SKM-1 treated with dmso at 0.1 percent for 144 hours (cell line): Measurements from ENCODE around the gene DGCR6L.
A peak's percentile ranks its signal among the peaks of the same experiment; 100 is the strongest.
"Not testable (repeated sequence)": the region's sequence is repeated elsewhere in the genome, so short reads cannot be mapped to it uniquely, and the experiment has no call there.

Experiments
- DNase-seq: peaks from one replicate; lab custom pipeline; 2025; ENCODE audit not compliant: unreplicated experiment; lab: John Stamatoyannopoulos, UW

The DGCR6L gene

DNA sequence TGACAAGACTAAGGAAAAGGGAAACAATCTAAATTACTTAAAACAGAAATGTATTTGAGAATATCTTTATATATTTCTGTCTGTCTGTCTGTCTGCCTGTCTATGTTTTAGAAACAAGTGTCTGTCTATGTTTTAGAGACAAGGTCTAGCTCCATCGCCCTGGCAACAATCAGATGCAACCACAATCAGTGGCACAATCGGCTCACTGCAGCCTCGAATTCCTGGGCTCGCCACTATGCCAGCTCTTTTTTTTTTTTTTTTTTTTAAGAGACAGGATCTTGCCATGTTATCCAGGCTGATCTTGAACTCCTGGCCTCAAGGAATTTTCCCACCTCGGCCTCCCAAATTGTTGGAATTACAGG lies 8.7 kb upstream of the DGCR6L start:
- DNase-seq = not testable (repeated sequence)

DNA sequence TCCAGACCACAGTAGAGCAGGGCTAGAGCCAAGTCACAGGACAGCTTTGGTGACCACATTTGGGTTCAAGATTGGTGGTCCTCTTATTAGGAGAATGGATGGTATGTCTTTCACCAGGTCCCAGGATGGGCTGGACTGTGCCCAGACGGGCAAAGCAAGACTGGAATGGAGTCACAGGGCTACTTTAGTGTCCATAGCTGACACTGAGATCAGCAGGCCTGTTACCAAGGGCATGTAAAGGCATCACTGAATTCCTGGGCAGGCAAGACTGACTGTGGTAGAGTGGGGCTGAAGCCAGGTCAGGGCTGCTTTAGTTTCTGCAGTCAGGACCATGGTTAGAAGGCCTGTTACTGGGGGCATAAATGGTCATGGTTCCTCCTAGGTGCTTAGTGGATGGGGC lies 6.1 kb upstream of the DGCR6L start:
- not testable (repeated sequence) for DNase-seq

DNA sequence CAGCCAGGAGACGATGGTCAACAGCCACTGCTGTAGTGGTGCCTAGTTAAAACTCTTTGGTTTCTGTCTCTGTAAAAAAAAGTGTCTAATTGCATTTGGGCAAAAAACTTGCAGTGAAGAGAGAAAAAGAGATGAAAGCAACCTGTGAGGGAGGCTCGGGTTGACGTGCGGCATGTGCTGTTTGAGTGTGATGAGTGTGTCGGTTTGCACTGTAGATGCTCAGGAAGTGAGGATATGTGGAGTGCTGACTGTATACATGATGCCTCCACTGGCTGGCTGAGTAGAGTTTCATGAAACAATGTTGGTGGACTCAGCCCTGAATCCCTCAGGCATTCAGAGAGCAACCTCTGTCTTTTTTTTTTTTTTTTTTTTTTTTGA lies 4.3 kb upstream of the DGCR6L start:
- no peak for DNase-seq

DNA sequence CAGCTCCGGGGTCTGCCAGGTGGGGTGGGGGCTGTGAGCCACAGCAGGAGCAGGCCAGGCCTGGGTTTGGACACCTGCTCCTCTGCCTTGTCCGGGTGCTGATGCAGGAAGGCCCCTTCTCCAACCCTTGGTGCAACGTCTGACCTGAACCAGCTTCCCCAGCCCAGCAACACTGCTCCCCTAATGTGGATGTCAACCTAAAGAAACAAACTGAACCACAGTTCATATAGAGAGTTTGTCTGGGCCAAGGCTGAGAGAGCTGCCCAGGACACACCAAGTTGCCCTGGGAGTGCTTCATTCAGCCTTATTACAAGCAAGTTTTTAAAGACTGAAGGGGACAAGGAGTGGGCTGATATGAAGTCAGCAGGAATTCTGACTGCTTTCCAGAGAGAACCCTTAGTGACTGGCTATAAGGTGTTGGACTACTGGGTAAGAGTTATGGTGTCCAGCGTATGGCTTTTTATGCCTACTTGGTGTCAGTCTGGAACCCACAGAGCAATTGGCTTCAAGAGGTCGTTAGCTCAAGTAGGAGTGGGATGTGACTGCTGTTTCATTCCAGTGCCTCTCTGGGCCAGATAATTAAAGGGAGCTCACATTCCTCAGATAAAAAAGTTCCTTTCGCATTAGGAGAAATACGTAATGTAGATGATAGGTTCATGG lies 1.8 kb upstream of the DGCR6L start:
- DNase-seq = not testable (repeated sequence)

DNA sequence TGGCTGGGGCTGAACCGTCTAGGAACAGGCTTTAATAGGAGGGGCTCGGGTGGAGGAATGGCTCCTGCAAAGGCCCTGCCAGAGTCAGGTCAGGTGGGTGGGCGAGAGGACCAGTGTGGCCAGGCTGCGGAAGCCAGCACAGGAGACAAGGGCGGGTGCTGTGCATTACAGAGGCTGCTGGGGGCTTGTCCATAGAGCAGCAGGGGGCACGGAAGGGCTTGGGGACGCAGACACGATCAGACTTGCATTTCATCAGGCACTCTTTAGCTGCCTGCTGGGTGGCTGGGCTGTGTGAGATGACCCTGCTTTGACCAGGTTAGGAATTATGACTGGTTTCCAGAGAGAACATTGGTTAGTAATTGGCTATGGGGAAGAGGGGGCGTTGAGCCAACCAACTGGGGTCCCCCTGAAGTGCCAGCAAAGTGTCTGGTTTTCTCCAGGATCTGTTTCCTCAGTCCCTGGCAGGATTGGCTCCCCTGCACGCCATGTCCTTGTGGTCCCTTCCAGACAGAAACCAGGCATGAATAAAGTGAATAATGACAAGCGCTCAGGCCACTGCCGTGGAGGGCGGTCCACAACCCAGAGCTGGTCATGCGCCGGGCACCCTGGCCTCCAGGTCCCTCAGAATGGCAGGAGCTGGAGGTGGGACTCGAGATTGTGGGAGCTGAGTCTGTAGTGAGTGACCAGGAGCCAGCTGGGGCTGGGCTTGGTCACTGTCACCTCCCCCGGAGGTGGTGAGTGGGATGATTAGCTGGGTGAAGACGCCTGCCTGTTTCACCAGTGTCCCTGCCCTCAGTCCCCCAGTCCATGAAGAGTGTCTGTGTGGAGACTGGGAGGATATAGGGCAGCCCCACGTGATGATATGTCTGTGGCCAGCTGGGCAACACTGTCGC lies 1.0 kb upstream of the DGCR6L start:
- DNase-seq = not testable (repeated sequence)

DNA sequence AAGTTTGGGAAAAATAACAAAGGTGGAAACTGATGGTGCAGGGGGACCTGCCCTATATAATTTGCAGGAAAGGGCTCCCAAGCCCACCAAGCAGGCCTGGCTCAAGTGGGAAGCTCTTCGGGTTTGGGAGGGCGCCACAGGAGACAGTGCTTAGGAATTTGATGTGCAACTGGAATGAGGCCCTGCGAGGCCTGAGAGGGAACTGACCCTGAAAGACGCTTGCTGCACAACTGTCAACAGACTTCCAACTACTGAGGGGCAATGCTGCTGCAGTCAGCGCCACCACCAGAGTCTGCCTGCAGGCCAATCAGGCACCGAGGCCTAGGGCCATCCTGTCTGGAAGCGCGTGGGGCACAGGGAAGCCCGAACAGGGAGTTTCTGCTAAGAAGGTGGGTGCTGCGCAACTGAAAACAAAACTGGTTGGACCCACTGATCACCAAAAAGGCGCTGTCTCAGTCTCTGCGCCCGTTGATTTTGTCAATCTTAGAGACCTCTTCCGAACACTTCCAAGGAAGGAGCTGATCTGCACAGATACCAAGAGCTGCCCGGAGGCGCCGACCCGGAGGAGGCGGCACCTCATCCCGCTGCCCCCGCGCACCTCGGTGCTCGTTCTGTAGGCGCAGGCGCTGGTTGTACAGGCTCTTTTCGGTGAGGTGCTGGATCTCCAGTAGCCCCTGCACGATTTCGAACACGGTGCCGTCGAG lies 667 bp downstream of the DGCR6L start:
- DNase-seq = no peak

DNA sequence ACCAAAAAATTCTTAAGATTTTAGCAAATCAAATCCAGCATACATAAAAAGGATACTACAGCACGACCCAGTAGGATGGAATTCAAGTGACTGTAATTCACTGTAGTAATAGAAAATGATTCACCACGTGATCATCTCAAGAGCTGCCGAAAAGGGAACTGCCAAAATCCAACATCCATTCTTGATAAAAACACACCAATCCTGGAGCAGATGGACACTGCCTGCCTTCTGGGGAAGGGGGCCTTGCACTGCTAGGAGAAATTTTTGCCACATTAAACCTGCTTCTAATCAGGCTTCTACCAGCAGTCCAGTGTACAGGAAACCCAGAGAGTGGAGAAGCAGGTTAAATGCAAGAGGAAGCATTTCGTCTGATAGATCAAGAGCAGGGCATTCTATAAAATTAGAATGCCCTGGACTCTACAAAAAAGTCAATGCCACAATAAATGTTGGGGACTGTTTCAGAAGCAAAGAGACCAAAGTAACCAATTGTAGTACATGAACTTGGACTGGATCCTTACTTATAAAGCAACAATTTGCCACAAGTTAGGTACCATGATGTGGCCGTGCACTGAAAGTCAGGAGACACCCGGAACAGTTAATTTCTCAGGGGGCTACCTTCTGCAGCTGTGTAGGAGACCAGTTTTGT lies 1.7 kb downstream of the DGCR6L start:
- not testable (repeated sequence) for DNase-seq

DNA sequence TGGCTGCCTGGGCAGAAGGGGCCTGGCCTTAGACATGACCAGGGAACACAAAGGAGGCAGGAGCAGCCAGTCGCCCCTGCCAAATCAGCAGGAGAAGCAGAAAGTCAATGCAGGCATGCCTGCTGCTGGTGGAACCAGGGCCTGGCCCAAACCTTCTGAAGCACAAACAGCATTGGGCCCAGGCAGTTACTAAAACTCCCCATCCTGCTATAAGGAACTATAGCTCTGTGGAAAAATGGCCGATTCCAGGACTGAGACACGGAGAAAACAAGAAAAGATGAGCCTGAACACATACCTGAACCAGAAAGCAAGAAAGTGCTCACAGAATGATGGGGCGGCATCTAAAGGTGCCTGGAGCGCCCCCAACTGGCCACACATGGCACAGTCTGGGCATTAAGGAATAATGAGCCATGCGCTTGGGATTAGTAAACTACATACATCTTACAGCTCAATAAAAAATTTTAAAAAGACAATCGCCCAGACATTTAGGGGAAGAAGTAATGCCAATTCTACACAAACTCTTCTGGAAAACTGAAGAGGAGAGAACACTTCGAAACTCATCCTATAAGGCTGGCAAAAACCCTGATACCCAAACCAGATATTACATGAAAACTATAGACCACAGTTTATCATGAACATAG lies 2.3 kb downstream of the DGCR6L start:
- DNase-seq = peak; percentile 13

DNA sequence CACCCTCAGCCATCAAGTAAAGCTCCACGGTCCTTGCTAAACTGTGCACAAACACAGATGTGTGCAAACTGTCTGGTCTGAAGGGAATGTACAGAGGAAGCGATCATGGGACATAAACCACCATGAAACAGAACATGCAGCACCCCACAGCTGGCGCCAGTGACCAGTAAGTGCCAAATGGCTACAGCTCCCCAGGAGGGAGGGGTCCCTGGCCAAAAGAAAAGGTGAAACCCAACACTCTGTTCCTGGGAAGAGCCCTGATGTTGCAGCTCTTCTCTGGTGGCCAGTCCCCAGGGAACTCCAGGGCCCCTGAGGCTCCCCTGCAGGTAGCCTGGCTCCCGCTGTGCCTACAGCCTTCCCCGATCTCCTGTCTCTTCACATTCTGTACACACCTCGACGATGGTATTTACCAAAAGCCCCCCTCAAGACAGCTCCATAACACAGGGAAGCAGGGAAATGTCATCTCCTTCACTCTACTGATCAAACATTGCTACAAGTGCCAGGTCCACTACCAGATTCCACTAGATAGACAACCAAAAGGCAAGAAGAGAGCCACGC lies 2.9 kb downstream of the DGCR6L start:
- no peak for DNase-seq

DNA sequence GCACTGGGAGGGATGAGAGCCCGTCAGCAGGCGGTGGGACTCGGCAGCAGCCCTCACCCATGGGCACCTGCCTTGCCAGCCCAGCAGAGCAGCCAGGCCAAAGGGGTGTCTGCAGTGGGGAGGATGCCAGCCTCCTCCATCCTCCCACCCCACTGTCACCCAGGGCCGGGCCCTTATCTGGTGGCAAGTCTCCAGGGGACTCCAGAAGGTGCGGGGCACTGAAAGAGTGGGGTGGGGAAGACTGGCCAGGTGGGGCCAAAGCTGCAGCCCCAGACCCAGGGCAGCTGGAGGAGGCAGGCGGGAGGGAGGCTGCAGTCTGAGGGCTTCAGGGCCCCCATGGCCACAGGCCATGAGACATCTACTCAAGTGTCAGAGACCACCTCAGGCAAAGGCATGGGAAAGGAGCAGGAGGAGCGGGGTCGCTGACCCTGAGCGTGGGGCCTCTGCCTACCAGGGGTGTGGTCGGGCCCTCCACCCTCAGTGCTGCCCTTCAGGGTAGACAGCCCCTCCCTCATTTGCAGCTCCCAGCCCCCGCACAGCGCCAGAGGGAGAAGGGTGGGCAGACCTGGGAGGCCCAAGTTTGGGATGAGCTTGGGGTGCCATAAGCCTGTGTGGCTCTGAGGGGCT lies 3.5 kb downstream of the DGCR6L start:
- no peak for DNase-seq

DNA sequence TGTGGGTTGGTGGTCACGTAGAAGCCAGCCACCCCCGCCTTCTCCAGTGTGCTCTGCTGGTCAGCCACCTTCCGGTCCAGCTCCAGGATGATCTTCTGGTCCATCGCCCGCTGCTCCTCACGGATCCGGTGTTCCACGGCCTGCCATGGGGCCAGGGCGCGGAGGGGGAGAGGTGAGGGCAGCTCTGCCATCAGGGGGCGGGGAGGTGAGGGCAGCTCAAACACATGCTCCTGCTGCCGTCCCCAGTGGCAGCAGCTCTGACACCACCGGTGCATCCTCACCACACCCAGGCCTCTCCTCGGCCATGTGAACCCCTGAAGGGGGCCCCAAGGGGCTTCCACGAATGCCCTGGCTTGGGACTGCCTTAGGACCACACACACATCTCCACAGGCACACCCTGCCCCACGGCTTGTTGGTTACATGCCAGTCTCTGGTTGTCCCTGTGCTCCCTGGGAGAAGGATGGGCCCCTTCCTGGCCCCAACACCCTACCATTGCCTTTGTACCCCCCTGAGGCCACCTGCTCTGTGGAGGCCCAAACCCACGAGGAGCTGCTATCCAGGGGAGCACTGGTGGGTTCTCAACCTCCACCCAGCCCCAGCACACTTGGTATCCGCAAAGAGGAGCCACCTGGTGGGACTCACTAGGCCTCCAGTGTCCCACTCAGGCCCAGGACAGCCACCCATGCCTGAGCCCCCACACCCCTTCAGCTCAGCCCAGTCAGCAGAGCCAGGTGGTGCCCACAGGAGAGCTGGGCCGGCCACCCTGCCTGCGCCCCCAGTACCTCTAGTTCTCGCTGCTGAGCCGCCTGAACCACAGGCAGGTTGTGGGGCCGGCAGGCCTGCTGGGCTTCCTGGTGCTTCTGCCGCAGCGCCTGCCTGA lies 4.3 kb downstream of the DGCR6L start:
- DNase-seq = no peak

DNA sequence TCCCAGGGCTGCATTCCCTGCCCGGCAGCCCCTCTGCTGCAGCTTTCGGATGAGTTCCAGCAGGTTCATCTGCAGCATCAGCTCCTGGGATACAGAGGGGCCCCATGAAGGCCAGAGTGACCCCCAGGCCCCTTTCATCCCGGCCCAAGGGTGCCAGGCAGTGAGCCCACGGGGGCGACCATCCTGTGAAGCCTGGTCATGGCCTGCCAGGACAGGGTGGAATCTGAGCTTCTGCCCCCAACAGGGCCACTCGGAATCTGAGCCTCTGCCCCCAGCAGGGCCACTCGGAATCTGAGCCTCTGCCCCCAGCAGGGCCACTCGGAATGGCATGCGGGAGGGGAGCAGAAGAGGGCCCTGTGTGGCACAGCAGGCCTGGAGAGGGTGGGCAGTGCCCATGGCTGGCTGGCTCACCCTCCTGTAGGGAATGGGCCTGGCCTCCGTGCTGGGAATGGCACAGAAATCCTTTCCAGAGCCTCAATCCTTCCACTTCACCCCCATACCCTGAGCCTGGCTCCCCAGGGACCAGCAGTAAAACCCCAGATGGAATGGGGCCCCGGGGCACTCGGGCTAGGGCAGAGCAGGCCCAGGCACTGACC lies 5.0 kb downstream of the DGCR6L start:
- not testable (repeated sequence) for DNase-seq

DNA sequence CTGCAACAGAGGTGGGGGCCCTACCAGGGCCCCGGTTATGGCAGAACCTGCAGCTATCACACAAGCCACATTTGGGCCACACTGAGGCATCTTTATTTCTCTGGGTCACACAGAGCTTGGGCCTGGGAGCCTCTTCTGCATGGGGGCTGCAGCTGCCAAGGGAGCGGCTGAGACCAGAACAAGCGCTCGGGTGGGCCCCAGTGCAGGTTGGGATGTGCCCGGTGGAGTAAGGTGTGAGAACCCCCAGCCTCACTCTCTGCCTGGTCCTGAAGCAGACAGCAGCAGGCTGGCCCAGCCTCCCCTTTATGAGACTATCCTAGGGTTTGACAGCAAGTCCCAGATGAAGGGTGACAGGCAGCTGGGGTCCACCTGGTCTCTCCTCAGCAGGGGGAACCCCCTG lies 5.7 kb downstream of the DGCR6L start:
- DNase-seq = not testable (repeated sequence)

DNA sequence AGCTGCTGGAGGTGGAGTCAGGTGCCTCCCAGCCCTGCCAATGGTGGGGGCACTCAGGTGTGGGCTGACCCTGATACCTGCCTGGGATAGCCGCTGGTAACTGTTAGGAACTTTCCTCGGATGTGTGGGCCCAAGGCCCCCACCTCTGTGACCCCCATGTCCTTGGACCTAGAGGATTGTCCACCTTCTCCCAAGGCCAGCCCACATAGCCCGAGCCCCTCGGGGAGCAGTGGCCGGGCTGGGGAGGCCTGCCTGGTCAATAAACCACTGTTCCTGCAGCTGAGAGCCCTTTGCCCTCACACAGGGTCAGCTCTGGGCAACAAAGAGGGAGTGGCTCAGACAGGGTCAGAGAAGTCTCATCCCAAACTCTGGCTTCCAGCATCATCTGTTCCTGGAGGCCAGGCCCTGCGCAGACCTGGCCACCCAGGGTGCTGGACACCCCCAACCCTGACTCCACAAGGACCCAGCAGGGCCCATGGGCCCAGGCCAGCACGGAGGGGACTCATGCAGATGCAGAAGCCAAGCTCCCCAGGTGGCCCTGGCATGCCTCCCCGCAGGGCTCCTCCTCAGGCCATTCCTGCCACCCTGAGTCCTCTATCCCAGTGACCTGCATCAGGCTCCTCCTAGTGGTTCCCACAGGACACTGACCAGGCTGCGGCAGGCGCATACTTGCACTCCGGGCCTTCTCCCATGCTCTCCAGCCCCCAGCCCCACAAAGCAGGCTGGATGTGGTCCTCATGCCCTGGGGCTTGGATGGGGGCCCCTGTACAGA lies 6.4 kb downstream of the DGCR6L start:
- DNase-seq = not testable (repeated sequence)

DNA sequence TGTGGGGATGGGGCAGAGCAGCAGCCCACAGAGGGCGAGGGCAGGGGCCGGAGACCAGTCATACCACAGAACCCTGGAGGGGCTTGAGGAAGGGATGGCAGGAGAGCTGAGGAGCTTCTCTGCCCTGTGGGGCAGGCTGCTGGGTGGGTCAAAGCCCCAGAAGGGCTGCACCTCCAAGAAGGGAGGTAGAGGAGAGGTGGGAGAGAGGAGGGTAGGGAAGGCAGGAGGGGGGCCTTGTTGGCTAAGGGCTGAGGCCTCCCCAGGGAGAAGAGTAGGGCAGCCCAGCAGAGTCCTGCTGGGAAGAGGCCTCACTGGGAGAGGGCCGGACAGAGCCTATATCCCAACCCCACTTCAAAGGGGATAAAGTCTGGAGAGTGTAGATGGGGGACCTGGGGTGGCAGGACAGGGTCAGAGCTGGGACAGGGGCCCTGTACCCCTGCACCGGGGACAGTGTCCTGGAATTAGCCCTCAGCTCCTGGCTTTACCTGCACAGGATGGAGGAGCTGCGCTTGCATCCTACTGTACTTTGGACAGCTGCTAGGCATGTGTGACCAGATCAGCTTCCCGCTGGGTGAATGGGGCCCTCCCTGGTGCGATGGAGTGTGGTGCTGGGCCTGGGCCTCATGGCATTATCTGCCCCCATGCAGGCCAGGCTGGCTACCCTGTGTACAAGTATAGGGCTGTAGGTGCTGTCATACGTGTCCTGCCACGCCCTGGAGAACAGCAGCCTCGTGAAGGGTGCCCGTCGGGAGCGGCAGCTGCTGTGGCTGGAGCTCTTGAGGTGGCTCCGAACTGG lies 7.3 kb downstream of the DGCR6L start:
- no peak for DNase-seq

DNA sequence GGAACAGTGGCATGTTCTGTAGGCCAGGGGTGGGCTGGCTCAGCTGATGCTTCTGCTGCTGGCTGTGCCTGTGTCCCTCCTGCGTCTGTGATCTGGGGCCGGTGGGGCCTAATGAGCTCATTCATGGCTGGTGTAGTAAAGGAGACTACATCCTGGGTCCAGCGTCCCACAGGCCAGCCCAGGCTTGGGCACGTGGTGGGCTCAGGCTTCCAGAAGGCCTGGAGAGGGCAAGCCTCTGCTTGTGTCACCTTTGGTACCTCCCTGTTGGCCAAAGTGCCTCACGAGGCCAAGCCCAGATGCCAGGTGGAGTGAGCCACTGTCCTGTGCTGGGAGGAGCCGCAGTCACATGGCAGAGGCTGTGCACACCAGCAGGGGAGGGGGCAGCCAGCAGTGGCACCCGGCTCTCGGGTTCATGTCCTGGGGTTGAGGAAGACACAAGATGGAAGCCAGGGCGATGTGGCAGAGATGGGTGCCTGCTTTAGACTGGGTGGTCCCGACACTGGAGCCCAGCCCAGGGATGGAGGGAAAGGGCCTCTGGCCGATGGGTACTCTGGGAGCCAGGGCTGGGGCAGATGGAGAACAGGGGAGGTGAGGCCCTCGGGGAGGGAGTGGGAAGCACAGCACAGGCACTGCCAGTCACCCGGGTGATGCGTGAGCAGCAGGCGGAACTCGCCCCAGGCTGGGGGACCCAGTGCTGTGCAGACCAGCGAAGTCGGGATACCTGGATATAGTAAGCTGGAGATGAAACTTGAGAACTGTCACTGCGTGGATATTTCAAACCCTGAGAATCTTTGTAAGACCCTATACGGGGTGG lies 8.4 kb downstream of the DGCR6L start:
- DNase-seq = not testable (repeated sequence)
